GM18511 (cell line): ENCODE measurements around the gene MORN3.
A peak's percentile ranks its signal among the peaks of the same experiment; 100 is the strongest.
"Not testable (repeated sequence)": the region's sequence is repeated elsewhere in the genome, so short reads cannot be mapped to it uniquely, and the experiment has no call there.

ENCODE experiments used
- ATAC-seq: cut with Tn5 transposase; IDR thresholded peaks from one replicate; pipeline ENCODE4 v1.9.1; 2021; ENCODE audit warnings: mild to moderate bottlenecking, moderate library complexity; ENCODE audit not compliant: unreplicated experiment

Gene MORN3

GRCh38 chr12:121669521-121669900, at the start of gene MORN3:
TSS of gene MORN3 (minus strand) at chr12:121669654. CDS start at chr12:121669483, 171 bp downstream.
- ATAC-seq = no peak

- ATAC-seq = no peak
Measured at GRCh38 chr12:121718653-121719239, 49.3 kb upstream of the MORN3 start.

GRCh38 chr12:121717041-121717699, 47.7 kb upstream of the MORN3 start:
- no peak for ATAC-seq

- ATAC-seq = no peak
Measured at GRCh38 chr12:121715862-121716435, 46.5 kb upstream of the MORN3 start.

- ATAC-seq = not testable (repeated sequence)
Measured at GRCh38 chr12:121715055-121715454, 45.6 kb upstream of the MORN3 start.

GRCh38 chr12:121713793-121714192, 44.3 kb upstream of the MORN3 start:
- ATAC-seq = no peak

GRCh38 chr12:121713257-121713777, 43.9 kb upstream of the MORN3 start:
- no peak for ATAC-seq

- ATAC-seq = peak; percentile 84
Measured at GRCh38 chr12:121712461-121713256, 43.2 kb upstream of the MORN3 start, which contains the start of gene TMEM120B. TSS of gene TMEM120B (plus strand) at chr12:121712752. CDS start at chr12:121712896, 144 bp downstream.

GRCh38 chr12:121712190-121712460, 42.7 kb upstream of the MORN3 start:
- ATAC-seq = peak; percentile 35

- ATAC-seq = no peak
Measured at GRCh38 chr12:121711361-121712189, 42.1 kb upstream of the MORN3 start.

- ATAC-seq = no peak
Measured at GRCh38 chr12:121709478-121709961, 40.1 kb upstream of the MORN3 start.

GRCh38 chr12:121709064-121709424, 39.6 kb upstream of the MORN3 start:
- ATAC-seq = not testable (repeated sequence)

GRCh38 chr12:121708313-121709063, 39.0 kb upstream of the MORN3 start:
- ATAC-seq = no peak

- ATAC-seq = no peak
Measured at GRCh38 chr12:121705514-121705913, 36.1 kb upstream of the MORN3 start.

GRCh38 chr12:121702944-121703343, 33.5 kb upstream of the MORN3 start:
- ATAC-seq = no peak

GRCh38 chr12:121701667-121702277, 32.3 kb upstream of the MORN3 start:
- no peak for ATAC-seq

- not testable (repeated sequence) for ATAC-seq
Measured at GRCh38 chr12:121697861-121698260, 28.4 kb upstream of the MORN3 start.

GRCh38 chr12:121697093-121697698, 27.7 kb upstream of the MORN3 start:
- no peak for ATAC-seq

- ATAC-seq = no peak
Measured at GRCh38 chr12:121693155-121693687, 23.8 kb upstream of the MORN3 start.
